PFSK-1 (cell line): ENCODE measurements around the gene GSG1L.

Experiments
- FOXP2 ChIP-seq: optimal IDR thresholded peaks from 2 replicates; pipeline ENCODE3; 2011; ENCODE audit warnings: borderline replicate concordance, control low read depth, inconsistent platforms; ENCODE audit not compliant: insufficient read depth; ENCODE audit errors: extremely low read length, extremely low read depth
- POLR2AphosphoS5 ChIP-seq: IDR thresholded peaks from 2 replicates; pipeline ENCODE4 v1.6.1; 2012; ENCODE audit warnings: low read depth, mild to moderate bottlenecking, control low read depth, low read length, moderate library complexity
- SIN3A ChIP-seq: IDR thresholded peaks from 2 replicates; pipeline ENCODE4 v1.6.1; 2012; ENCODE audit warnings: mild to moderate bottlenecking, low read length, moderate library complexity, borderline replicate concordance; ENCODE audit not compliant: insufficient read depth
- TAF1 ChIP-seq: IDR thresholded peaks from 2 replicates; pipeline ENCODE4 v1.6.1; 2012; ENCODE audit warnings: low read length, control low read depth, borderline replicate concordance; ENCODE audit not compliant: insufficient read depth
- TF ChIP-seq, protein P1 (sequence below), 2 experiments: IDR thresholded peaks; 2 replicates each; pipeline versions ENCODE4 v1.6.1 to v1.8.0; 2011 to 2012; ENCODE audit warnings: low read depth in 2 of 2, low read length in 2 of 2, control low read depth in 1 of 2, inconsistent platforms in 1 of 2, mild to moderate bottlenecking in 1 of 2, moderate library complexity in 1 of 2; ENCODE audit not compliant: insufficient read depth in 1 of 2

Gene GSG1L

DNA sequence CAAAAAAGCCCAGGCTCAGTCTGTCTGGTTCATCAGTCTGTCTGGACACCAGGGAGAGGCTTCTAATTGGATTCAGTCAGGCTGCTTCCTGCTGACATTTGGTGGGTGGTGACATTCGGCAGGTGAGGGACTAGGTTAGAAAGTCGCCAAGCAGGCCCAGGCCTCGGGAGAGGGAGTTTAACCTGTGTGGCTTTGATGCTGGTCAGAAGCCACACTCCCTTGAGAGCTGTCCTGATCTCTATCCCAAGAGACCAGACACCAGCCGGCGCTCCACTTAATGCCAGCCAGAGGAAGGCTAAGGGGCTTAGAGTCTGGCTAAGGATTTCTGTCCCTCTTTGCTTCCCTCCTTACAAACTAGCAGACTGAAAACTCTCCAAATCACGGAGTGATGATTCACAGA lies 135.0 kb downstream of the GSG1L start:
- TF ChIP-seq TAF1 (no peak), POLR2AphosphoS5 (no peak), SIN3A (no peak), FOXP2 (no peak)
- TF ChIP-seq, protein P1, sequence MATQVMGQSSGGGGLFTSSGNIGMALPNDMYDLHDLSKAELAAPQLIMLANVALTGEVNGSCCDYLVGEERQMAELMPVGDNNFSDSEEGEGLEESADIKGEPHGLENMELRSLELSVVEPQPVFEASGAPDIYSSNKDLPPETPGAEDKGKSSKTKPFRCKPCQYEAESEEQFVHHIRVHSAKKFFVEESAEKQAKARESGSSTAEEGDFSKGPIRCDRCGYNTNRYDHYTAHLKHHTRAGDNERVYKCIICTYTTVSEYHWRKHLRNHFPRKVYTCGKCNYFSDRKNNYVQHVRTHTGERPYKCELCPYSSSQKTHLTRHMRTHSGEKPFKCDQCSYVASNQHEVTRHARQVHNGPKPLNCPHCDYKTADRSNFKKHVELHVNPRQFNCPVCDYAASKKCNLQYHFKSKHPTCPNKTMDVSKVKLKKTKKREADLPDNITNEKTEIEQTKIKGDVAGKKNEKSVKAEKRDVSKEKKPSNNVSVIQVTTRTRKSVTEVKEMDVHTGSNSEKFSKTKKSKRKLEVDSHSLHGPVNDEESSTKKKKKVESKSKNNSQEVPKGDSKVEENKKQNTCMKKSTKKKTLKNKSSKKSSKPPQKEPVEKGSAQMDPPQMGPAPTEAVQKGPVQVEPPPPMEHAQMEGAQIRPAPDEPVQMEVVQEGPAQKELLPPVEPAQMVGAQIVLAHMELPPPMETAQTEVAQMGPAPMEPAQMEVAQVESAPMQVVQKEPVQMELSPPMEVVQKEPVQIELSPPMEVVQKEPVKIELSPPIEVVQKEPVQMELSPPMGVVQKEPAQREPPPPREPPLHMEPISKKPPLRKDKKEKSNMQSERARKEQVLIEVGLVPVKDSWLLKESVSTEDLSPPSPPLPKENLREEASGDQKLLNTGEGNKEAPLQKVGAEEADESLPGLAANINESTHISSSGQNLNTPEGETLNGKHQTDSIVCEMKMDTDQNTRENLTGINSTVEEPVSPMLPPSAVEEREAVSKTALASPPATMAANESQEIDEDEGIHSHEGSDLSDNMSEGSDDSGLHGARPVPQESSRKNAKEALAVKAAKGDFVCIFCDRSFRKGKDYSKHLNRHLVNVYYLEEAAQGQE (IDR thresholded peaks at IDR 0.05; ENCODE audit: insufficient read depth in 1 of 2, low read depth in 2 of 2, low read length in 2 of 2), result no peak

DNA sequence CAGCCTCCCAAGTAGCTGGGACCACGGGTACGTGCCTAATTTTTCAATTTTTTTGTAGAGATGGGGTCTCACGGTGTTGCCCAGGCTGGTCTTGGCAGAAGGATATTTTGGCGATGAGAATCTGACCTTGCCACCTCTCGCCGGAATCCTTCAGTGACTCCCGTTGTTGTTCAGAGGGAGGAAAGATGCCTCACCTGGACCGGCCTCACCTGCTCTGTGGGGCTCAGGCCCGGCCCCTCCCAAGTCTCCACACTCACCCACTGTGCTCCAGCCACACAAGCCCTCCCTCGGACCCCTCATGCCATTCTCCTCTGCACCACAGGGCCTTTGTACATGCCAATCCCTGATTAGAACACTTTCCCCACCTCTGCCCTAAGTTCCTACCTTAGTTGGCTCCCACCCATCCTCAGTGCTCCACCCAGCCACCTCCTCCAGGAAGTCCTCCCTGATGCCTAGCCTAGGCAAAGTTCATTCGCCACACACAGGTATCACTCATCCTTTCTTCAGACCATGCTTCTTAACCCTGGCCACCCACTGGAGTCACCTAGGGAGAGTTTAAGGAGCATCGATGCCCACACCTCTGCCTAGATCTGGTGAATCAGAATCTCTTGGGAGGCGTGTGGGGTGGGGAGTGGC lies 136.1 kb downstream of the GSG1L start:
- TF ChIP-seq, protein P1 (IDR thresholded peaks at IDR 0.05; ENCODE audit: insufficient read depth in 1 of 2, low read depth in 2 of 2, low read length in 2 of 2), result no peak
- no peak for TF ChIP-seq POLR2AphosphoS5
- no peak for TF ChIP-seq TAF1
- TF ChIP-seq FOXP2, result no peak
- TF ChIP-seq SIN3A, result no peak

DNA sequence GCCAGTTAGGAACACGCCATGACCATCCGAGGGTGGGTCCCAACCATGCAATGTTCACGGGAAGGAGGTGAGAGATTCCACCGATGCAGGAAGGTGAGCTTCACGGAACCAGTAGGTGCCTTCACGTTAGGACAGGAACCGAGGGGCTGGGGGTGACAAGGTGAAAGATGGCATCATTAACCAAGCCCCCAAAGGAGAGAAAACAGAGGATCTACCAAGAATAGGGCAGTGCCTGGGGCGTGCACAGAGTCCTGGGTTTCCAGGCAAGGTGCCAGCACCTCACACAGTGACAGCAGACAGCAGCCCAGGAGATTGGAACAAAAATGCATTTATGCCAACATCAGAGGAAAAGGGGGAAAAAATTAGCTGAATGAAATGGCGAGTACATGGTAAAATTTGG lies 137.9 kb downstream of the GSG1L start:
- TF ChIP-seq FOXP2, result no peak
- TF ChIP-seq, protein P1 (IDR thresholded peaks at IDR 0.05; ENCODE audit: insufficient read depth in 1 of 2, low read depth in 2 of 2, low read length in 2 of 2), result no peak
- no peak for TF ChIP-seq TAF1
- TF ChIP-seq SIN3A, result no peak
- TF ChIP-seq POLR2AphosphoS5, result no peak

DNA sequence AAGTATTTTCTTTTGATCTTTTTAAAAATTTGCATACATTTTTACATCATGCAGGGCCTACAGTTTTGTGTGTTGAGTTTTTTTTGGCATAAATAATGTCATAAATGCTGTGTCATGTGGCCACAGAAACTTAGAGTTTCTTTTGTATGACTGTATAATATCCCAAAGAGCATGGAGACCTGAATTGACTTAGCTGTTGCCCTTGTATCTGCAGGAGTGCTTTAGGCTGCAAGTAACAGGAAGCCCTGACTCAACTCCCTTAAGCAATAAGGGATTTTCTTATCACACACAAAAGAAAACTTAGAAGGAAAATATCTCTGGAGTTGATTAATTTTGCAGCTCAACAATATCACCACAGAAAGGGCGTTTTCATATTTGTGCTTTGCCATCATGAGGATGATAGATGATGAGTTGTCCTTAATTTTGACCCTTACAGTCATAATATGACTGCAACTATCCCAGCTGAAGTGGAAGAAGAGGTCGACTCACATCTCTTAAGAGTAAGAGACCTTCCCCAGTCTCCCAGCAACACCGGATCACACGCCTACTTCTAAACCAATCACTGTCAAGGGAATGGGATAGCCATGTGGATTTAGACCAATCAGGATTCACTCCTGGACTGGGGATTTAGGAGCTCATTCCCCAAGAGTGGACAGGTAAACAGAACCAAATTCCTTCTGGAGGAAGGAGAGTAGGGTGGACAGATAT lies 138.9 kb downstream of the GSG1L start:
- TF ChIP-seq TAF1 (no peak), FOXP2 (no peak), POLR2AphosphoS5 (no peak), SIN3A (no peak)
- TF ChIP-seq, protein P1 (IDR thresholded peaks at IDR 0.05; ENCODE audit: insufficient read depth in 1 of 2, low read depth in 2 of 2, low read length in 2 of 2), result no peak
